ENCODE data around the gene DOHH.

GRCh38 chr19:3450796-3451411 is 49.6 kb downstream of the DOHH start:
- no peak for TF ChIP-seq POLR2AphosphoS5 (IDR thresholded peaks at IDR 0.05; ENCODE audit: low read depth, low read length)
- TF ChIP-seq POLR2A (IDR thresholded peaks at IDR 0.05; ENCODE audit: low read depth, low read length) = no peak
- TF ChIP-seq TAF1 (IDR thresholded peaks at IDR 0.05; ENCODE audit: borderline replicate concordance, low read depth, low read length) = no peak

All from GM12892 (cell line).